ENCODE measurements around the gene STIP1.
"Not testable (repeated sequence)": the region's sequence is repeated elsewhere in the genome, so short reads cannot be mapped to it uniquely, and the experiment has no call there.

The STIP1 gene

DNA sequence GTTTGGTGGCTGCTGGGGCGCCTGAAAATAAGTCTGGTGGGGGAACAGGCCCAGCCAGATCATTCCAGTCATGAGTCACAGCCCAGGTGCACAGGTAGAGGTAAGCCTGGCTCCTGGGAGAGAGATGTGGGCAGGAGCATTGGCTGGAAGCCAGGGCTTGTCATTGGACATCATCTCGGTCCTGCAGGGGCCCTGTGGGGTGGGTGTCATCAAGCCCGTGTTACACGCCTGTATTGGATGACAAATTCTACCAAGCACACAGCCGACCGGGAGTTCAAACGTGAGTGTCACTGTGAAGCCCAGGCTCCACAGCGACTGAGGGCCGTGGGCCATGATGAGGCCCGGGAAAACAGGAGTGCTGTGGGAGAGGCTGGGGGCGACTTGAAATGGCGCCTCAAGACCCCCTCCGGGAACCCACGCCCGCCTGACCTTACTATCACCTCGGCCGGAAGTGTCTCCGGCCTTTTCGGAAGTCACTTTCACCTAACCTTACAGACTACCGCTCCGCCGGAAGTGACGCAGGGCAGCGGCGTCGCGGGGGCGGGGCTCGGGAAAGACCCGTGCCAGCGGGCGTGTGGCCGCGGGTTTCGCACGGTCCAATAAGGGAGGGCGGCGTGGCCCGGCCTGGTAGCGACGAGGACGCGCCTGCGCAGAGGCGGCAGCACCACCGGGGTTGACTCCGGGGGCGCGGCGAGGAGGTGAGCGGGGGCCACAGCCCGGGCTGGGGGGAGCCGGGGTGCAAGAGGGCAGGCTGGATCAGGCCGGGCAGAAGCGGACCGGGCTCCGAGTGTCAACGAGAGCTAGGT is 54.7 kb downstream of the STIP1 start, which contains the start of gene FKBP2:
TSS of gene FKBP2 (plus strand) at position 661 of the 806 bp plus-strand sequence. CDS start 1,293 bp downstream, outside the sequence.
- DNase-seq, result peak; percentile 99

DNA sequence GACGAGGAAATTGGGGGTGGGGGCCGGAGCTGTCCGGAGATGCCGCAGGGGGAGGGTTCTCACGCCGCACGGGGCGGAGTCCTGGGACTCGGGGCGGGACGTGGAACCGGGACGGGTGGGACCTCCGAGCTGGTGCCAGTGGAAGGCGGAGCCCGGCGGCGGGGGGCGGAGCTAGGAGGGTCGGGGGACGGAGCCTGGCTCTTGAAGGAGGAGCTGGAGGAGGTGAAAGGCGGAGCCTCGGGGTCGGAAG is 55.2 kb downstream of the STIP1 start:
- peak; percentile 100 for DNase-seq

DNA sequence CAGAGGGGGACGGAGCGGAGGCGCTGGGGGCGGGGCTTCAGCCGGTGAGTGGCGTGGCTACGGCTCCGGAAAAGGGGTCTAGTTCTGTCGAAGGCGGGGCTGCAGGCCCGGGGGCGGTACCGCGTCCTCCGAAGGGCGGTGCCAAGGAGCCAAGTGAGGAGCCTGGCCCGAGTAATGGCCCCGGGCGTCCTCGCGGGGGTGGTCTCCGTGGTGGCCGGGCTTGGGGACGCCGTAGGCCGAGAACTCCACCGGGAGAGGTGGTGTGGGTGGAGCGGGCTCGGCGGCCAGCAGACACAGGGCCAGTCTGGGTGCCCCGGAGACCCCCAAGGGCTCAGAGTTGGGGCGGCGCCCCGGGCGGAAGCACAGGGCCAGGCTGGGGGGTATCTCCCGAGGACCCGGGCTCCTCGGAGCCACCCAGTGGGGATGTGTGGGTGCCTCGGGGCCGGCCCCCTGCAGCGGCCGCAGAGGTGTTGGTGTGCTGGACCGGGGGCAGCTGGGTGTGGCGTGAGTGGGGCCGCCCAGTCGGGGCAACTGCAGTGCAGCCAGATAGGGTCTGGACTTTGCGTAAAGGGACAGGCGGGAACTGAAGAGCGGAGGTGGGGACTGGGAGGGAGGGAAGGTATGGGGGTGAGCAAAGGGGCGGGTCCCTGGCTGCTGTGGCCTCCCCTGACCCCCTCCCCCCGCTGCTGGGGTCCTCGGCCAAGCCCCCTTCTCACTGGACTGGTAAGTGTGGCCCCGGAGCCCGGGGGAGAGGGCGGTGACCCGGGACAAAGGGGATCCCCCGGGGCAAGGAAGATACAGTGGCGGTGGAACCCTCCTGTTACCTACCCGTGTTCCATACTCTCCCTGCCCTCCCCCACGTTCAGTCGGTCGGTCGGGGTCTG is 55.8 kb downstream of the STIP1 start:
- DNase-seq, result no peak

DNA sequence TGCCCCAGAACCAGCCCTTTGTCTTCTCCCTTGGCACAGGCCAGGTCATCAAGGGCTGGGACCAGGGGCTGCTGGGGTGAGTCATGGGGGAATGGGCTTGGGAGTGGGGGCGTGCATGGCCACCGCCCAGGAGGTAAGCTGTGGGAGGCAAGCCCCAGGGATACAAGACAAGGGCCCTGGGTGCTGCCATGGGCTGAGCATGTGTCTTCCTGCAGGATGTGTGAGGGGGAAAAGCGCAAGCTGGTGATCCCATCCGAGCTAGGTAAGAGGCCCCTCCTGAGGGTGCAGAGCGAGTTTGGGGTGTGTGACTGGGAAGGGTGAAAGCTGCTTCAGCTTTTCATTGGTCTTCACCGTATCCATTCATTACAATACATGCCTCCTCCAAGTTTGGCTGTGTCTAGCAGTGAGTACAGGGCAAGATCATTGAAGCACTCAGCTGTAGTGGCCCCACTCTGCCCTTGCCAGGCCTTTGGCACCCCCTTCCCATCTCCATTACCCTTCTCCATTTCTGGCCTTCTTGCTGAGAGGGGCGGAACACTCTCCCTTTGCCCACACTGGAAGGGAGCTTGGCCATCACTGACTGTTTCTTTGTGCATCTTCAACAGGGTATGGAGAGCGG is 57.4 kb downstream of the STIP1 start:
- no peak for DNase-seq

DNA sequence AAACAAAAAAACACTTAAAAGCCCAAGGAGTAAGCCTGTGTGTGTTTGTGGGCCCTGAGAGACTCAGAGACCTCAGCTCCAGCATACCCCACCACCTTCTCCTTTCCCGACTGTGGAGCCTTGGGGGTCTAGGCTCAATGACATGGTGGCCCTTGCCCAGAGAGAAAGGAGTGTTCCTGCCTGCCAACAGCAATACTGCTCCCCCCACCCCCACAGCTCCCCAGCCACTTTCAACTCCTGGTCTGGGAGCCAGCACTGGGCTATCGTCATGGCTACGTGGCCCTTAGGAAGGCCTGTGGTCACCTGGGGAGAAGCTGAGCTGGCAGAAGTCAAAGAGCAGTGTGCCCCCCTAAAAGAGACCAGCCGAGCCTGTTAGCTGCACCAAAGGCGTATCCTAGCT is 58.1 kb downstream of the STIP1 start:
- no peak for DNase-seq

DNA sequence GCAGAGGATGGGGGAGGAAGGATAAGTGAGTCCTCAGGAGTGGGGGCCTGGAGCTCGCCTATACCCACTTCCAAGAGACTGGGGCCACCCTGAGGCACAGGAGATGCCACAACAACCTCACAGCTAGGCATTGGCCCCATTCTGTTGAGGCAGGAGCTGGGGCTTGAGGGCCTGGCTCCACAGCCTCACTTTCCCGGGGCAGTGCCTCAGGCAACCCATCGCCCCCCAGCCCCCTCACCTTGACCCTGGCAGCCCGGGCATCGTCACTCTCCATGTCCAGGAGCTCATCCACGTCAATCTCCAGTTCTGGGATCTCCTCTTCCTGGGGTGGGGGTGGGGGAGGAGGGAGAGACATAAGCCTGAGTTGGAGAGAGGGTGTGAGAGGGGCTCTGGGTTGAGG is 59.0 kb downstream of the STIP1 start:
- no peak for DNase-seq

DNA sequence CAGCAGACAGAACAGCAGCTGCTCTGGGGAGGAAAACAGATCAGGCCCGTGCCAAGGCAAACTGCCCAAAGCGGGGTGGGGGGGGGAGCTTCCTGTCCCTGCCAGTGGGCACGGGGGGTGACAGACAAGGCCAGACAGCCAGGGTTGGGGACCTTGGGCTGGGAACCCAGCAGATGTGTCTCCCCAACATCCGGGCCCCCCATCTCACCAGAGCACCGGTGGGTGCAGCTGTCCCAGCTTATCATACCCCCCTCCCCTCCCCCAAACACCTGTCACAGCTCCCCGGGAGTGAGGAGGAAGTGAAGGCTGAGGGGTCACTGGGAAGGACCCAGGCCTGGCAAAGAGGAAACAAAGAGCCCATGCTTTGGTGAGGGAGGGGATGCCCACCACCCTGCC is 59.4 kb downstream of the STIP1 start:
- DNase-seq, result no peak

DNA sequence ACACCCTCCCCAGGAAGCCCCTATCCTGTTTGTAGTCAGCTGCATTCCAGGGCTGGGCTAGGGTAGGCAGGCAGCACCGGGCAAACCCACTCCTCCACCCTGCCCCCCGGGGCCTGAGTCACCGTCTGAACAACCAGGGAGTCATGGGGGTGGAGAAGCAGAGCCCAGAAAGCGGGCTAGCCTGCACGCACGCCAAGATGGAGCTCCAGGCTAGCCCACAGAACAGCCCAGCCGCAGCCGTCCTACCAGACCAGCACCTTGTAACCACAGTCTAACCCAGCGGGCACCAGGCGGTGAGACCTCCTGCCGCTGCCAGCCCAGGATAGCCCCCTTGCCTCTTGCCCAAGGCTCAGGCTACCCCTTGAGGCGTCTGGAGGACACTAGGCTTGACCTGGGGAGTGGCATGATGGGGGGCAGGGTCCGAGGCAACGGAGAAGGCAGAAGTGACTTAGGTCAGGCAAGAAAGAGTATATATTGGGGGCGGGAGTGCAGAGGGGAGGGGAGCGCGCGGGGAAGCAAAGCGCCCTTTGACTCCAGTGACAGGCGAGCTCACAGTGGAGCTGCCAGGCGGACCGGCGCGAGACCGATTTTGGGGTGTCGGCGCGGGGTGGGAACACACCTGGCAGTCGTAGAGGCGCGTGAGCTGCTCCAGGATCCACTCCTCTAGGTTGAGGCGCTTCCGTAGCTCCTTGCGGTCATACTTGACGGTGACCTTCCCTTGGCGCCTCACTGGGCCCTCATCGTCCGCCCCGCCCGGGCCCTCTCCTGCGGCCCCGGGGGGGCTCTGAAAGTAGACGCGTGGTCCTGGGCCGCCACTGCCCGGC is 60.0 kb downstream of the STIP1 start:
- peak; percentile 81 for DNase-seq

DNA sequence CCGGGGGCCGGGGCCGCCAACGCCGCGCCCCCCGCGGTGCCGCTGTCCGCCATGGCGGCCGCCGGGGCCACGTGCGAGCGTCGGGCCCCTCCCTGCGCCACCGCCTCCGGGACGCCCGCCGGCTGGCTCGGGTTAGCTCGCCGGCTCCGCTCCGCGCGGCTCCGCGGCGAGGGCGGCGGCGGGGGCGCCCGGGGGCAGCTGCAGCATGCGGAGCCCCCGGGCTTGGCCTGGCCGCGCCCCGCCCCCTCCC is 60.6 kb downstream of the STIP1 start:
- DNase-seq, result not testable (repeated sequence)

DNA sequence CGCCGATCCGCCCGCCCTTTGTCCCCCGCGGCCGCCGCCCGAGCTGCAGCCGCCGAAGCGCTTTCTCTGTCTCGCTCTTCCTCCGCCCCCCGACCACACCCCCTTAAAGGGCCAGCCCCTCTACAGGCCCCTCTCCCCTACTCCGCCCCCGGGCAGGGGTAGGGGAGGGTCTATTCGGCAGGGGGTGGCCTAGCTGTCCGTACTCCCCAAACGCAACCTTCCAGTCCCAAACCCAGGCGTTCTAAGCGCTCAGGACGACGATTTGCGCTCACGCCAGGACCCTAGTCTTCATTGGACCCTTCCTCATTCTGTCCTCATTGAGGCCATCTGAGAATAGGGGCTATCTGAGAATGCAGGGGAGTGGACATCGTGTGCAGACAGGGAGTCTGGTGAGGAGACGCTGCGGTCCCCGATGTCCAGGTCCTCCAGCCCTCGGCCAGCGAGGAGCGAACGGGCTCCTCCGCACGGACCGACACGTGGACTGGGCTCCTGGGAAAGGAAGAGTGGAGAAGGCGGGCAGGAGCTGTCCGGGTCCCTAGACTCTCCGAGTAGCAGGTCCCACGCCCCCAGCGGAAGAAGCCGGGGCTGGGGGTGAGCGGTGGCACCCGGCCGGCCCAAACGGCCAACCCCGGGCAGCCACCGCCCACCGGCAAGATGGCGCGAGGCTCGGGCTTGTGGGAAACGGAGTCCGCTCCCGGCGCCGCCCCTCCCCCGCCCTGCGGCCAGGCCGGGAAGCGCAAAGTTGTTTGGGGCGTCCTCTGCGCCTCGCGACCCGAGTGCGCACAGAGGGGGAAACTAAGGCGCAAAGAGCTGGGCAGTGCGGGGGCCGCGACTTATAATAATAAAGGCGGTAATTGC is 61.1 kb downstream of the STIP1 start, which contains the start of gene PPP1R14B:
TSS of gene PPP1R14B (minus strand) at position 73 of the 858 bp plus-strand sequence. CDS start 270 bp downstream, outside the sequence.
- peak; percentile 81 for DNase-seq

DNA sequence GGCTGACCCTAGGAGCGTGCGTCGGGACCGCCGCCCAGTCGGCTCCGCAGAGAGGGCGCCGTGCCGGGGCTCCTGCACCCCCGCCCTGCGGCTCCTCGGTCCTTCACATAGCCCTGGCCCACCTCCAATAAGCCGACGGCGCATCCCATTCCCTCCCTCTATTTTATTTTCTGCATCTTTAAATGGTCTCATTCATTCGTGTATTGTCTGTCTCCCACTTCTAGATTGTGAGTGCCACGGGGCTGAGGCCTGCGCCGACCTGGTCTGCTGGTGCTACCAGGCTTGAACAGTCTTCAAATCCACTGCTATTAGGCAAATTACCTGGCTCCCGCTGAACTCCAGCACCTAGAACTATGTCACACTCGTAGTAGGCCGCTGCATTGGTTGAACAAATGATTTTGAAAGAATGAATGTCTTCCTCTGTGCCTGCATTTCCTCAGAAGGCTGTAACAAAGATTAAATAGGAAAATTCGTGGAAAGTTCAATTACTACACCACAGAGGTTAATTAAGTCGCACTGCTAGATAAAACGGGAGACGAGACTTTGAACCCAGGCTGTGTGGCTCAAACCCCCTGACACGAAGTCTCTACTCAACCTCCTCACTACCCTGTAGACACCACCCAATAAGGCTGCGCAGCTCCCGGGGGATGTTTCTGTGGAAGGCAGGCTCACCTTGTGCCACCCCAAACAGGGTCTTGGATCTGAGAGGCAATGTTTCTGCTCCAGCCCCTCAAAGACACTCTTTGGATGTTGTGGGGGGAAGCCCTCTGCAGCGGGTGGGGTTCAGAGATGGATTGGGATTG is 62.0 kb downstream of the STIP1 start:
- no peak for DNase-seq

DNA sequence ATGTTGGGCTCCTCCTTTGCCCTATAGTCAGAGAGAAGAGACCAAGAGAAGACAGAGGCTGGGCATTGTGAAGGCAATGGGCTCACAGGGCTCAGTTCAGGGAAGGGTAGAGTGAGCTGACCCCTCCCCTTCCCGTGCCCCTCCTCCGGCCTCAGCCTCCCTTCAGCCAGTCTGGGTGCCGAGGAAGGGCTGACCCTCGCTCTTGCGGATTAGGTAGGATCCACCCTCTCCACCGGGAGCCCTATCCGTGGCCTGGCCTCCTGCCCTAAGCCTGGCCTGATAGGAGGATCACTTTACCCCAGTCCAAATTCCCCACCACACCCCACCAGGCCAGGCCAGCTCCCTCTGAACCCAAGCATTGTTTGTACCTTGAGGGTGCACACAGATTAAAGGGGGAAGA is 62.6 kb downstream of the STIP1 start:
- DNase-seq, result no peak

DNA sequence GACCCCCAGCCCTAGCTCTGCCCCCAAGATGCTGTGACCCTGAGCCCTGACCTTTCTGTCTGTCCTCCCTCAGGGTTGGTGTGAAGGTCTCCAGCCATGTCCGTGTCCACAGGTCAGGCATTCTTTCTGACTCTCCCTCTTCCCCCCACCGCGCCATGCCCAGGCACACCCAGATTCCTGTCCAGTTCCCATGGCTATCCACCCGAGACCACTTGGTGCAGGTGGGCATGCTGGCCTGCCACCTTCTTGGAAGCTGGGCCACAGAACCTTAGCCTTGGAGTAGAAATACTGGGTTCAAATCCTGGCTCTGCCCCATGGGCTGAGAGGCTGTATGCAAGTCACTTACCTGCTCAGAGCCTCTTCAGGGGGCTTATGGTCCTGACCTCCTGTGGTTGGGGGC is 63.1 kb downstream of the STIP1 start:
- DNase-seq, result no peak

DNA sequence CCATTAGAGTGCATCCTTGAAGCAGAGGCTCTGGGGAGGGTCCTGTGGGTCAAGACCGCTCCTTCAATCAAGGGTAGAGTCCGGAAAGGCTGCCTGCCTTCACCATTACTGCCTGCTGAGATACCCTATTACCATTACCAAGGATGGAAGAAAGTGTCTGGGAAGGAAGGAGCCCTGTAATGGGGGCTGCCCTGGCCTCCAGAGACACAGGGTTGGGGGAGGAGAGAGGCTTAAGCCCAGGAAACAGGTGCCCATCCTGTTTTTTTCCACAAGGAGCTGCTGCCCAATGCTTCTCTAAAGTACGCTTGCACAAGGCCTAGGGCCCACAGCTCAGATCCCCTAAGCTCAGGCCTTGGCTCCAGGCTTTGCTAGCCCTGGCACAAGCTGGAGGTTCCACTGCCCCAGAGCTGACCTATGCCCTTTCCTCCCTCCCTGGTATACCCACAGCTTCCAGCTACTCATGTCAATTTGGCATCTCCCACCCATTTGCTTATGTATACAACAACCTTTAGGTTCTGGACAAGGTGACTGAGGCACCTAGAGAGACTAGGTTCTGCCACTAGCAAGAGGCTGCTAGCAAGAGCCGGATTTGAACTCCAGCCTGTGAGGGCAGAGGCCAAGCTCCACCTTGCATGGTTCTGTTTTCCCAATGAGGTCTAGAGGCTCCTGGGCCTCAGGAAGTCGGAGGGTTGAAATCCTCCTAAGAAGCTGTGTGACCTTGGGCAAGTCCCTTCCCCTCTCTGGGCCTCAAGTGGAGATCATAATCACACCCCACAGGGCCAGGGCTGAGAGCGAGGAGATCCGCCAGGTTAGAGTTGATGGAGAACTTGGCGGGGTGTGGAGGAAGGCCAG is 63.8 kb downstream of the STIP1 start:
- DNase-seq, result no peak

DNA sequence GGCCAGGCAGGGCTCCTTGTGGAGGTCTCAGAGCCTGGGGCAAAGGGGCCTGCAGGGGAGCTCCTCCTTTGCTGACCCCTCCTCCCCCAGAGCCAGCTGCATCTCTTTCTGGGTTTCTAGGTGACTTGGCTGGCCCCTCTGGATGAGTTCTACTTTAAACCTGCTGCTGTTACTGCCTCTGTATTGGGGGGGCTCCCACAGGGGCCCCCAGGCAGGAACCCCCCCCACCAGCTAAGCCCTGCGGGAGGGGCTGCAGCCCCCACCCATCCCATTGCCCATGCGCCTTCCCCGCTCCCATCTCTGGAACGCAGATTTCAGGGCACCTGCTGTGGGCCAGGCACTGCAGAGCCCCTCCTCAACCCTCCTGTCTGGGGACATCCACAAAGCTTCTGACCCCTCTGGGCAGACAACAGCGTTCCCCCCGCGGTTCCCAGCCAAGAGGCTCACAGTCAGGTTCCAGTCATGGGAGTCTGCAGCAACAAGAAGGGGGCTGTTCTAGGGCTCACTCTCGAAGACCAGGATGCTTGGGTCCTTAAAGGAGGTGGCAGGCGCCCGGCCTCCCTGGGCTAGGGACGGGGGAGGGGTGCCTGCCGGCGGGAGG is 64.5 kb downstream of the STIP1 start:
- no peak for DNase-seq

DNA sequence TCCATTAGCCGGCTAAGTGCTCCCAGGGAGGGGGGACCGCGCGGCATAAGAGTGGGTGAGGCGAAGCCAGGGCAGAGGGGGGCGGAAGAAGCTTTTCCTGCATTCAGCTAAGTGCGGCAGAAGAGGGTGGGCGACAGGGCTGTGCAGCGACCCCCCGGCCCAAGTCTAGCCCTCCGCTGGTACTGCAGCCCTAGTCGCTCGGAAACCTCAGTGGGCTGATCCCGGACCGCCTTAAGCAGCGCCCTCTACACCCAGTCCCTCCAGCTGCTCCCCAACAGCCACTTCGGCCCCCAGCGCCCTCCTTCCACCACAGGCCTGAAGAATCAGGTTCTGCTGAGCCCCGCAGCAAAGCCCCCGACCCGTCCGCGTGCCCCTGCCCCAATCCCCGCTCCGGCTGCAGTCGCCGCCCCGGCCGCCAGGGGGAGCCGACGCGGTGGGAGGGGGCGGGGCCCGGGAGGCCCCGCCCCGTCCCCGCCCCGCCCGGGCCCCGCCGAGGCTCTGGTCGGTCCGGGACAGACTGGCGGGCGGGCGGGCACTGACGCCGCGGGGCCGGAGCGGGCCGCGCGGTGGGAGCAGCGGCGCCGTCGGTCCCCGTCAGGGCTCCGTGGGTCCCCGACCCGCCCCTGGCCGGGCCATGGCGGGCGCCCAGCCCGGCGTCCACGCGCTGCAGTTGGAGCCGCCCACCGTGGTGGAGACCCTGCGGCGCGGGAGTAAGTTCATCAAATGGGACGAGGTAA is 65.2 kb downstream of the STIP1 start, which contains the start of gene PLCB3:
TSS of gene PLCB3 (plus strand) at position 515 of the 737 bp plus-strand sequence. CDS start at position 635, 120 bp downstream.
- DNase-seq, result peak; percentile 86

DNA sequence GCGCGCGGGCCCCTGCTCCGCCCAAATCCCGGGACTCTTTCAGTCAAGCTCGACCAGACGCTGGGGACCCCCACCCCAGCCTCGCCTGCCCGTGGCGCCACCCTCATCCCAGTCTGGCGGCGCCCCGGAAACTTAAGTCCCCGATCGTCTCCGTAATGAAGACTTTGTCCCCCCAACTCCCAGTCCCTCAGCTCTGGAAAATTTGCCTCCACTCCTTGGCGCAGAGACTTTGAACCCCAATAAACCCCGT is 65.7 kb downstream of the STIP1 start:
- DNase-seq, result no peak

DNA sequence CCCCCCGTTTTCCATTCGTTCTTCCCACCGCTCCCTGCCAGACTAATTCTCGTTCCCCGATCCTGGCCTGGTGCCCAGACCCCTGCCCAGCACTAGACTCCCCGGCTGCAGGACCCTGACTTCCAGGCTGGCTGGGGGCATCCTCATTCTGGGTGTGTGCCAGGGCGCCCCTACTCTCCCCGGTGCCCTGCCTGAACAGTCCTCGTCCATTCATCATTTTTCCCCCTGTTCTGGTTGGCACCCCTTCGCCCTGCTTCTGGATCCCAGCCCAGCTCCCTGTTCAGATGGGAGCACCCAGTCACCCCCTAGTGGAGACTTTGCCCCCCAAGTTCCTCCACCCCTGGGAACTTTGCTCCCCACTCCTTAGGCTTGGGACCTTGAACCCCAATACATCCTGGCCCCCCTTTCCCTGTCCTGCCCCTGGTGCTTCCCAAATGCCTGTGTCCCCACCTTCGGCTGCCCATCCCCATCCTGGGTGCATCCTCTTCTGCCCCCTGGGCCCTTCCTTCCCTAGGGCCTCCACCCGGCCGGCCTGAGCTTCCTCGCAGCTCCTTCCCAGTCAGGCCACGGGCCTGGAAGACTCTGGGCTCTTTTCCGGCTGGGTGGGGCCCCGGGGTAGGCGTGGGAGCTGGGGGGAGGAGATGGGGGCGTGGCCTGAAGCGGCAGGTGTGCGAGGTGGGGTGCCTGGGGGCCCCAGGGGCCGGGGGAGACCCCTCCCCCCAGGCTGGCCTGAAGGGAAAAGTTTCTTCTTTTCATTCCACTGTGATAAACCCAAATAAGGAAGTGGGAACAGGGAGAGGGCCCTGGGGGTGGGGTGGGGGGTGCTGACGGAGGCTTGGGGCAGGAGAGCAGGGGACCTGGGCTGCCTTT is 66.3 kb downstream of the STIP1 start:
- peak; percentile 61 for DNase-seq
